Keratinocyte (primary cell): ENCODE data around the gene KLF16.

Experiments
- EZH2 ChIP-seq: IDR thresholded peaks from one replicate; pipeline ENCODE4 v1.6.1; 2012; ENCODE audit warnings: inconsistent platforms, mild to moderate bottlenecking, low read length, moderate library complexity
- TF ChIP-seq, protein P1 (sequence below), 3 experiments: IDR thresholded peaks in 1 of 3; conservative IDR thresholded peaks in 1 of 3; optimal IDR thresholded peaks in 1 of 3; 2 replicates in 2 of 3; 3 replicates in 1 of 3; pipeline versions ENCODE3 to v1.5.1; 2011; ENCODE audit warnings: low read length in 3 of 3, mild to moderate bottlenecking in 3 of 3, moderate library complexity in 2 of 3, control low read depth in 1 of 3, inconsistent platforms in 1 of 3; ENCODE audit not compliant: insufficient read depth in 2 of 3; ENCODE audit errors: extremely low read depth in 1 of 3

DNA sequence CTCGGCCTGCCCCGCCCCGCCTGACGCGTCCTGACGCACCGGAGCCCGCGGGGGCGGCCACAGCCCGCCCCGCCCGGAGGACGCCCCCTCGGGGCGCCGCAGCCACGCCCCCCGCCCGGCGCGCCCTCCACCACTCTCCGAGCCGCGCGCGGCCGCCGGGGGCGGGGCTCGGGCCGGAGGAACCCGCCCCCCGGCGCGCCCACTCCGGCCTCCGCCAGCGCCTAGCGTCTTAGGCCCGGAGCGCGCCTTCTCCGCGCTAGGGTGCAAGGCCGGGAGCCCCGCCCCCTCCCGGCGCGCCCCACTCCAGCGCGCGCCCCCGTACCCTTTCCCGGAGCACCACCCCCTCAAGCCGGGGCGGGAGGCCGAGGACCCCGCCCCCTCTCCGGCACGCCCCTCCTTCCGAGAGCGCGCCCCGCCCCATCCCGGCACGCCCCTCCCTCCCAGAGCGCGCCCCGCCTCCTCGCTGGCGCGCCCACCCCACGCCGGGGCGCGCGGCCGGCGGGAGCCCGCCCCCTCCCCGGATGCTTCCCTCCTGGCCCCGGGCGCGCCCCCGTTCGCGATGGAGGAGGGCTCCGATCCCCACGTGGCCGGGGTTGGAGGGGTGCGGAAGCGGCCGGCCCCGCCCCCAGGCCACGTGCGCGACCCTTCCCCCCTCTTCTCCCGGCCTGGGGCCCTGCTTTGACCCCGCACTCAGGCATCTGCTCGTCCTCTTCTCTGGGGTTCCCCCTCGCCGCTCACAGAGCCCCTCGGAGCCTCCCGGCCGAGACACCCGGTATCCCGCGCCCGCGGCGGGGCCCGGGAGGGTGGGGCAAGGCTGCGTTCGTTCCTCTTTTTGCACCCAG lies 480 bp upstream of the KLF16 start:
- TF ChIP-seq, protein P1, sequence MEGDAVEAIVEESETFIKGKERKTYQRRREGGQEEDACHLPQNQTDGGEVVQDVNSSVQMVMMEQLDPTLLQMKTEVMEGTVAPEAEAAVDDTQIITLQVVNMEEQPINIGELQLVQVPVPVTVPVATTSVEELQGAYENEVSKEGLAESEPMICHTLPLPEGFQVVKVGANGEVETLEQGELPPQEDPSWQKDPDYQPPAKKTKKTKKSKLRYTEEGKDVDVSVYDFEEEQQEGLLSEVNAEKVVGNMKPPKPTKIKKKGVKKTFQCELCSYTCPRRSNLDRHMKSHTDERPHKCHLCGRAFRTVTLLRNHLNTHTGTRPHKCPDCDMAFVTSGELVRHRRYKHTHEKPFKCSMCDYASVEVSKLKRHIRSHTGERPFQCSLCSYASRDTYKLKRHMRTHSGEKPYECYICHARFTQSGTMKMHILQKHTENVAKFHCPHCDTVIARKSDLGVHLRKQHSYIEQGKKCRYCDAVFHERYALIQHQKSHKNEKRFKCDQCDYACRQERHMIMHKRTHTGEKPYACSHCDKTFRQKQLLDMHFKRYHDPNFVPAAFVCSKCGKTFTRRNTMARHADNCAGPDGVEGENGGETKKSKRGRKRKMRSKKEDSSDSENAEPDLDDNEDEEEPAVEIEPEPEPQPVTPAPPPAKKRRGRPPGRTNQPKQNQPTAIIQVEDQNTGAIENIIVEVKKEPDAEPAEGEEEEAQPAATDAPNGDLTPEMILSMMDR (optimal IDR thresholded peaks at IDR 0.05 in 1 of 3, IDR thresholded peaks at IDR 0.05 in 1 of 3, conservative IDR thresholded peaks at IDR 0.05 in 1 of 3; ENCODE audit: extremely low read depth in 1 of 3, insufficient read depth in 2 of 3, low read length in 3 of 3): no peak
- no peak for TF ChIP-seq EZH2
